IMR-90 (cell line): ENCODE measurements around the gene CTSF. TPM values are rescaled to one million over a fixed set of nuclear protein-coding genes. Genes with fewer than 3 reads are reported as not detected.

Experiments
- ATAC-seq: fragments of 200-7000 bp; cut with Tn5 transposase; 2 replicates; pipeline ENCODE4 v1.9.1; 2020; ENCODE audit warnings: low read depth, mild to moderate bottlenecking, moderate library complexity
- BruUV-seq: library from RNA; stranded (reverse); fragments of 400-500 nt; replicated peaks from 2 replicates; lab custom pipeline; 2021; lab: Mats Ljungman, UMichigan
- CTCF ChIA-PET: fragments of 300-600 bp; formaldehyde crosslinking; extraction: SDS; loops from one replicate; lab custom pipeline; 2021; ENCODE audit warnings: antibody characterized with exemption; lab: Yijun Ruan, JAX
- POLR2A ChIA-PET: fragments of 300-600 bp; sonication (Branson Sonifier 250); formaldehyde crosslinking; loops from one replicate; lab custom pipeline; 2022; ENCODE audit warnings: antibody characterized with exemption; ENCODE audit not compliant: unreplicated experiment; lab: Charles Lee
- DNase-seq: peaks from one replicate; pipeline ENCODE4 v3.0.0; 2013
- H2AFZ ChIP-seq: replicated peaks from 2 replicates; pipeline ENCODE3; 2013; ENCODE audit warnings: low read length, mild to moderate bottlenecking; ENCODE audit not compliant: poor library complexity
- H2AK5ac ChIP-seq: 2 replicates; pipeline ENCODE4 v1.6.1; 2013; ENCODE audit warnings: low read depth, low read length, inconsistent platforms
- H2AK9ac ChIP-seq: replicated peaks from 2 replicates; pipeline ENCODE3; 2013; ENCODE audit warnings: mild to moderate bottlenecking, low read depth, low read length, moderate library complexity; ENCODE audit not compliant: poor library complexity
- H2BK120ac ChIP-seq: 2 replicates; pipeline ENCODE4 v1.6.1; 2013; ENCODE audit warnings: low read depth, low read length, inconsistent platforms
- H2BK15ac ChIP-seq: 3 replicates; pipeline ENCODE4 v1.6.1; 2013; ENCODE audit warnings: low read depth, low read length, inconsistent platforms
- H2BK20ac ChIP-seq: 2 replicates; pipeline ENCODE4 v1.6.1; 2013; ENCODE audit warnings: low read depth, mild to moderate bottlenecking, inconsistent platforms, low read length, moderate library complexity
- H2BK5ac ChIP-seq: 2 replicates; pipeline ENCODE4 v1.6.1; 2013; ENCODE audit warnings: mild to moderate bottlenecking, low read depth, low read length, inconsistent platforms; ENCODE audit not compliant: poor library complexity, severe bottlenecking
- H3K14ac ChIP-seq: replicated peaks from 2 replicates; pipeline ENCODE4 v1.6.1; 2013; ENCODE audit warnings: low read depth, low read length, inconsistent platforms
- H3K18ac ChIP-seq: 2 replicates; pipeline ENCODE4 v1.6.1; 2013; ENCODE audit warnings: low read depth, low read length, control low read depth
- H3K23ac ChIP-seq: 2 replicates; pipeline ENCODE4 v1.6.1; 2013; ENCODE audit warnings: low read depth, low read length, inconsistent platforms
- H3K27ac ChIP-seq: 2 replicates; pipeline ENCODE4 v1.5.1; 2013; ENCODE audit warnings: mild to moderate bottlenecking, control low read depth, low read length; ENCODE audit not compliant: insufficient read depth
- H3K27me3 ChIP-seq: 2 replicates; pipeline ENCODE4 v1.6.1; 2013; ENCODE audit warnings: low read length; ENCODE audit not compliant: control insufficient read depth, insufficient read depth
- H3K36me3 ChIP-seq: 2 replicates; pipeline ENCODE4 v1.6.1; 2013; ENCODE audit warnings: low read length, mixed read lengths; ENCODE audit not compliant: control insufficient read depth, insufficient read depth
- H3K4ac ChIP-seq: 2 replicates; pipeline ENCODE4 v1.6.1; 2013; ENCODE audit warnings: low read depth, low read length, inconsistent platforms
- H3K4me1 ChIP-seq: 2 replicates; pipeline ENCODE4 v1.6.1; 2013; ENCODE audit warnings: low read length, mixed read lengths; ENCODE audit not compliant: control insufficient read depth, insufficient read depth
- H3K4me2 ChIP-seq: 2 replicates; pipeline ENCODE4 v1.6.1; 2013; ENCODE audit warnings: low read depth, mild to moderate bottlenecking, control low read depth, low read length, moderate library complexity
- H3K4me3 ChIP-seq: 2 replicates; pipeline ENCODE4 v1.5.1; 2013; ENCODE audit warnings: low read depth, mild to moderate bottlenecking, control low read depth, low read length, moderate library complexity; ENCODE audit not compliant: insufficient read depth
- H3K56ac ChIP-seq: 2 replicates; pipeline ENCODE4 v1.6.1; 2013; ENCODE audit warnings: low read length, inconsistent platforms; ENCODE audit not compliant: insufficient read depth; ENCODE audit errors: extremely low read depth
- H3K79me1 ChIP-seq, 2 experiments: 2 replicates each; pipeline ENCODE4 v1.6.1; 2013; ENCODE audit warnings: low read length in 2 of 2, inconsistent platforms in 1 of 2, low read depth in 1 of 2
- H3K9ac ChIP-seq: 2 replicates; pipeline ENCODE4 v1.6.1; 2013; ENCODE audit warnings: low read depth, low read length, control low read depth
- H3K9me1 ChIP-seq: 2 replicates; pipeline ENCODE4 v1.6.1; 2013; ENCODE audit warnings: low read length, inconsistent platforms; ENCODE audit not compliant: insufficient read depth
- H3K9me3 ChIP-seq: 2 replicates; pipeline ENCODE4 v1.6.1; 2013; ENCODE audit warnings: low read length; ENCODE audit not compliant: control insufficient read depth, insufficient read depth
- H4K20me1 ChIP-seq: 2 replicates; pipeline ENCODE4 v1.6.1; 2013; ENCODE audit warnings: low read length, inconsistent platforms; ENCODE audit not compliant: insufficient read depth
- H4K5ac ChIP-seq: 2 replicates; pipeline ENCODE4 v1.6.1; 2013; ENCODE audit warnings: mild to moderate bottlenecking, low read depth, low read length, control low read depth
- H4K8ac ChIP-seq, 2 experiments: 2 replicates each; pipeline ENCODE4 v1.6.1; 2013; ENCODE audit warnings: low read depth in 2 of 2, low read length in 2 of 2, control low read depth in 1 of 2, inconsistent platforms in 1 of 2
- H4K91ac ChIP-seq: 2 replicates; pipeline ENCODE4 v1.6.1; 2013; ENCODE audit warnings: low read depth, low read length, inconsistent platforms; ENCODE audit not compliant: insufficient read depth
- BHLHE40 ChIP-seq: fragments of 150-350 bp; IDR thresholded peaks from 2 replicates; pipeline ENCODE4 v1.6.1; 2016; ENCODE audit warnings: mild to moderate bottlenecking, low read depth, low read length
- CHD1 ChIP-seq: IDR thresholded peaks from 2 replicates; pipeline ENCODE4 v1.6.1; 2012; ENCODE audit warnings: low read depth, low read length, improper control_type of control experiment
- CTCF ChIP-seq: conservative IDR thresholded peaks from 2 replicates; pipeline ENCODE4 v1.5.1; 2012; ENCODE audit warnings: mild to moderate bottlenecking, low read depth, low read length, improper control_type of control experiment
- ELK1 ChIP-seq: fragments of 150-350 bp; IDR thresholded peaks from 2 replicates; pipeline ENCODE4 v1.6.1; 2016; ENCODE audit warnings: low read depth, mild to moderate bottlenecking, low read length, moderate library complexity, borderline replicate concordance
- FOS ChIP-seq: fragments of 150-350 bp; IDR thresholded peaks from 2 replicates; pipeline ENCODE4 v1.6.1; 2016; ENCODE audit warnings: low read depth, low read length
- MAFK ChIP-seq: IDR thresholded peaks from 2 replicates; pipeline ENCODE4 v1.6.1; 2012; ENCODE audit warnings: low read depth, low read length, improper control_type of control experiment
- MAZ ChIP-seq: IDR thresholded peaks from 2 replicates; pipeline ENCODE4 v1.6.1; 2012; ENCODE audit warnings: low read depth, mild to moderate bottlenecking, low read length, improper control_type of control experiment, moderate library complexity, borderline replicate concordance
- MXI1 ChIP-seq: IDR thresholded peaks from 2 replicates; pipeline ENCODE4 v1.6.1; 2012; ENCODE audit warnings: low read depth, mild to moderate bottlenecking, low read length, moderate library complexity, borderline replicate concordance
- NFE2L2 ChIP-seq: fragments of 150-350 bp; IDR thresholded peaks from 2 replicates; pipeline ENCODE4 v1.6.1; 2016; ENCODE audit warnings: low read depth, mild to moderate bottlenecking, low read length
- POLR2A ChIP-seq: IDR thresholded peaks from 2 replicates; pipeline ENCODE4 v1.6.1; 2012; ENCODE audit warnings: mild to moderate bottlenecking, low read depth, low read length
- RAD21 ChIP-seq: IDR thresholded peaks from 2 replicates; pipeline ENCODE4 v1.6.1; 2012; ENCODE audit warnings: low read length, improper control_type of control experiment
- RCOR1 ChIP-seq: IDR thresholded peaks from 2 replicates; pipeline ENCODE4 v1.6.1; 2012; ENCODE audit warnings: mild to moderate bottlenecking, low read length, improper control_type of control experiment; ENCODE audit not compliant: insufficient replicate concordance
- RFX5 ChIP-seq: IDR thresholded peaks from 2 replicates; pipeline ENCODE4 v1.8.0; 2012; ENCODE audit warnings: low read depth, mild to moderate bottlenecking, low read length, moderate library complexity
- SMC3 ChIP-seq: fragments of 150-350 bp; IDR thresholded peaks from 2 replicates; pipeline ENCODE4 v1.6.1; 2016; ENCODE audit warnings: low read depth, mild to moderate bottlenecking, antibody characterized with exemption, low read length, moderate library complexity
- WGBS, 2 experiments: methylation state at CpG; one replicate each; pipeline versions ENCODE4 v1.1.5 to v1.1.7; 2013; ENCODE audit warnings: missing lambda C conversion rate in 2 of 2; ENCODE audit not compliant: insufficient read length in 1 of 2; ENCODE audit errors: extremely low coverage in 2 of 2; 5-methylcytosine and 5-hydroxymethylcytosine counted together
- dilution Hi-C: fragments of 300-500 bp; cut with HindIII; formaldehyde crosslinking; loops from one replicate; pipeline ENCODE4 v1.14.3; 2018; ENCODE audit warnings: low sequenced_read_pairs; ENCODE audit not compliant: unreplicated experiment
- in situ Hi-C: fragments of 300-500 bp; cut with MboI; formaldehyde crosslinking; loops from 3 replicates; pipeline ENCODE4 v1.14.3; 2019; ENCODE audit warnings: low sequenced_read_pairs, inconsistent platforms, mixed read lengths
- intact Hi-C: fragments of 100-400 bp; cut with micrococcal nuclease; formaldehyde crosslinking; loops from 2 replicates; pipeline ENCODE4 v1.10.0; 2022
- polyA plus RNA-seq, 3 experiments: library from polyadenylated mRNA; depleted of rRNA; stranded (reverse); fragments of >200 nt; gene quantifications; 2 replicates each; pipeline ENCODE4 v1.2.3, GENCODE V29; 2012; ENCODE audit warnings: low replicate concordance in 1 of 3
- total RNA-seq: library from RNA; depleted of rRNA; stranded (reverse); fragments of >200 nt; gene quantifications from 2 replicates; pipeline ENCODE4 v1.2.3, GENCODE V29; 2012

CTSF gene
- total and polyA plus RNA-seq, 2 of the 4 experiments (the other 2 are of a cell fraction): 4.1 to 16.0 TPM

- no peak for TF ChIP-seq MAZ
- TF ChIP-seq ELK1: no peak
- TF ChIP-seq RCOR1: no peak
- no peak for TF ChIP-seq POLR2A
- no peak for TF ChIP-seq CHD1
These were observed 26.0 kb downstream of the CTSF start (continued) for GRCh38 chr11:66542362-66542761.

- peaks cover 3 to 19% of the 10 kb centered on the region in 2 experiments; a peak in 2 of 4 replicates for H3K79me1 ChIP-seq
These were observed 26.5 kb downstream of the CTSF start for GRCh38 chr11:66541892-66542291.

More at GRCh38 chr11:66541892-66542291, 26.5 kb downstream of the CTSF start:
- 87% methylated on average over 3 of the region's 4 CpGs; no CpG with 5 or more reads in 1 of the 2 experiments for WGBS, 2 experiments
- H3K4me1 ChIP-seq: peaks cover 6% of the 10 kb centered on the region
- peaks cover 4% of the 10 kb centered on the region; the same call in 1 of the 2 replicates for H4K20me1 ChIP-seq
- no peak overlapping the region for H3K14ac ChIP-seq
- ATAC-seq (no peak), DNase-seq (no peak)
- dilution Hi-C loops (no loop called here), in situ Hi-C loops (no loop called here), intact Hi-C loops (no loop called here)
- H2AK5ac ChIP-seq: no peak overlapping the region
- H3K36me3 ChIP-seq: peaks cover 24% of the 10 kb centered on the region; the same call in 1 of the 2 replicates
- H2AFZ ChIP-seq: peak overlapping the region; percentile 34
- ChIA-PET POLR2A (interaction anchor here (0.6 kb wide), 1 partner anchor 25 kb away, joined by 3 read pairs; no protein-coding TSS in a partner anchor), CTCF (no interaction called here)
- peaks cover 2% of the 10 kb centered on the region; the same call in 1 of the 2 replicates for H3K27me3 ChIP-seq
- H2BK15ac ChIP-seq: no peak overlapping the region
- no TSS peak for BruUV-seq
- H3K9me1 ChIP-seq: peaks cover 5% of the 10 kb centered on the region; the same call in 1 of the 2 replicates
- H3K18ac ChIP-seq: no peak overlapping the region
- no peak overlapping the region for H4K91ac ChIP-seq
- H4K8ac ChIP-seq: no peak overlapping the region
- TF ChIP-seq CTCF (no peak), NFE2L2 (no peak), RFX5 (no peak), MAZ (no peak), RAD21 (no peak), SMC3 (no peak), MXI1 (no peak), RCOR1 (no peak), BHLHE40 (no peak), FOS (no peak), MAFK (no peak)
- no peak overlapping the region for H3K9ac ChIP-seq
- no peak overlapping the region for H2AK9ac ChIP-seq
- no peak overlapping the region for H2BK120ac ChIP-seq
- no peak overlapping the region for H2BK20ac ChIP-seq
- no peak overlapping the region for H4K5ac ChIP-seq
- H3K23ac ChIP-seq: no peak overlapping the region
- H3K4ac ChIP-seq: no peak overlapping the region; the same call in 1 of the 2 replicates
- H3K4me3 ChIP-seq: no peak overlapping the region
- H2BK5ac ChIP-seq: no peak overlapping the region
- no peaks in the 10 kb centered on the region for H3K9me3 ChIP-seq
- H3K4me2 ChIP-seq: no peak overlapping the region
- H3K27ac ChIP-seq: no peak overlapping the region
- no peak overlapping the region for H3K56ac ChIP-seq
